DOHH2 (cell line): ENCODE results near the gene NECTIN3.

Source experiments
- H3F3A ChIP-seq: fragments of 200-600 bp; sonication (generic), shearing (Covaris generic); 2 replicates; pipeline ENCODE4 v1.6.0; 2016; ENCODE audit warnings: antibody characterized with exemption, mild to moderate bottlenecking; ENCODE audit not compliant: control insufficient read depth, insufficient read depth
- H3K27ac ChIP-seq: fragments of 200-600 bp; sonication (generic); 2 replicates; pipeline ENCODE4 v1.5.1; 2014; ENCODE audit warnings: low read depth, mild to moderate bottlenecking, low read length, moderate library complexity
- H3K27me3 ChIP-seq: fragments of 200-600 bp; sonication (generic); 2 replicates; pipeline ENCODE4 v1.6.1; 2014; ENCODE audit warnings: mild to moderate bottlenecking, low read length, mixed read lengths; ENCODE audit not compliant: control insufficient read depth
- H3K36me3 ChIP-seq: fragments of 200-600 bp; sonication (generic); 2 replicates; pipeline ENCODE4 v1.6.1; 2014; ENCODE audit warnings: mild to moderate bottlenecking, low read length, moderate library complexity, mixed read lengths; ENCODE audit not compliant: control insufficient read depth
- H3K4me1 ChIP-seq: fragments of 200-600 bp; sonication (generic); 2 replicates; pipeline ENCODE4 v1.6.1; 2014; ENCODE audit warnings: mild to moderate bottlenecking, low read length, mixed read lengths; ENCODE audit not compliant: control insufficient read depth
- H3K4me2 ChIP-seq: fragments of 200-600 bp; sonication (generic); 2 replicates; pipeline ENCODE4 v1.6.0; 2014; ENCODE audit warnings: mild to moderate bottlenecking, low read length, moderate library complexity
- H3K4me3 ChIP-seq: fragments of 200-600 bp; sonication (generic); 2 replicates; pipeline ENCODE4 v1.5.1; 2014; ENCODE audit warnings: mild to moderate bottlenecking, low read length, mixed read lengths
- H3K79me2 ChIP-seq: fragments of 200-600 bp; sonication (generic); 2 replicates; pipeline ENCODE4 v1.6.1; 2014; ENCODE audit warnings: mild to moderate bottlenecking, low read length, mixed read lengths; ENCODE audit not compliant: control insufficient read depth
- H3K9me2 ChIP-seq: fragments of 200-600 bp; sonication (generic); replicated peaks from 2 replicates; pipeline ENCODE4 v1.6.1; 2014; ENCODE audit warnings: mild to moderate bottlenecking, low read length, mixed read lengths; ENCODE audit not compliant: control insufficient read depth
- H3K9me3 ChIP-seq: fragments of 200-600 bp; sonication (generic); 2 replicates; pipeline ENCODE4 v1.6.1; 2014; ENCODE audit warnings: antibody characterized with exemption, low read length, mixed read lengths; ENCODE audit not compliant: control insufficient read depth, insufficient read depth
- H4K20me1 ChIP-seq: fragments of 200-600 bp; sonication (generic); 2 replicates; pipeline ENCODE4 v1.6.0; 2014; ENCODE audit warnings: low read depth, mild to moderate bottlenecking, antibody characterized with exemption, low read length, moderate library complexity; ENCODE audit not compliant: control insufficient read depth, insufficient read depth
- CTCF ChIP-seq: fragments of 200-600 bp; sonication (generic); IDR thresholded peaks from one replicate; pipeline ENCODE4 v1.5.1; 2014; ENCODE audit warnings: antibody characterized with exemption, mild to moderate bottlenecking, low read depth, low read length; ENCODE audit not compliant: poor library complexity, severe bottlenecking
- EZH2phosphoT487 ChIP-seq: fragments of 200-600 bp; sonication (generic); IDR thresholded peaks from 2 replicates; pipeline ENCODE4 v1.6.1; 2017; ENCODE audit warnings: borderline replicate concordance, mild to moderate bottlenecking, antibody characterized with exemption, low read length, moderate library complexity, mixed read lengths

The NECTIN3 gene

GRCh38 chr3:111084911-111085310 lies 13.3 kb downstream of the NECTIN3 start:
- Histone ChIP-seq H3K36me3 (no peaks in the 10 kb centered on the region), H3K79me2 (no peaks in the 10 kb centered on the region), H3F3A (no peaks in the 10 kb centered on the region), H3K9me2 (no peaks in the 10 kb centered on the region), H3K4me3 (no peak overlapping the region), H3K27ac (no peak overlapping the region), H3K9me3 (no peaks in the 10 kb centered on the region), H3K27me3 (no peaks in the 10 kb centered on the region), H4K20me1 (no peaks in the 10 kb centered on the region), H3K4me2 (no peak overlapping the region), H3K4me1 (no peaks in the 10 kb centered on the region)
- no peak for TF ChIP-seq EZH2phosphoT487
- TF ChIP-seq CTCF, result no peak

GRCh38 chr3:111087924-111088469 lies 16.4 kb downstream of the NECTIN3 start:
- H3K9me2 ChIP-seq, result no peaks in the 10 kb centered on the region
- H3K27me3 ChIP-seq, result no peaks in the 10 kb centered on the region
- H3K4me1 ChIP-seq, result no peaks in the 10 kb centered on the region
- TF ChIP-seq CTCF (no peak), EZH2phosphoT487 (no peak)
- no peaks in the 10 kb centered on the region for H3F3A ChIP-seq
- no peaks in the 10 kb centered on the region for H3K36me3 ChIP-seq
- no peaks in the 10 kb centered on the region for H4K20me1 ChIP-seq
- no peaks in the 10 kb centered on the region for H3K79me2 ChIP-seq
- no peaks in the 10 kb centered on the region for H3K9me3 ChIP-seq
- no peak overlapping the region for H3K27ac ChIP-seq
- H3K4me3 ChIP-seq, result no peak overlapping the region
- H3K4me2 ChIP-seq, result no peak overlapping the region

- H3K4me3 ChIP-seq, result no peak overlapping the region
- H3F3A ChIP-seq, result no peaks in the 10 kb centered on the region
- no peaks in the 10 kb centered on the region for H3K4me1 ChIP-seq
- no peaks in the 10 kb centered on the region for H4K20me1 ChIP-seq
- H3K9me3 ChIP-seq, result no peaks in the 10 kb centered on the region
- no peak overlapping the region for H3K27ac ChIP-seq
- no peaks in the 10 kb centered on the region for H3K9me2 ChIP-seq
- no peak overlapping the region for H3K4me2 ChIP-seq
- H3K36me3 ChIP-seq, result no peaks in the 10 kb centered on the region
- TF ChIP-seq CTCF (no peak), EZH2phosphoT487 (no peak)
- no peaks in the 10 kb centered on the region for H3K79me2 ChIP-seq
- H3K27me3 ChIP-seq, result no peaks in the 10 kb centered on the region
These were observed 25.0 kb downstream of the NECTIN3 start for GRCh38 chr3:111096487-111097209.
